OCI-LY7 (cell line): ENCODE results near the gene RAB11FIP4. TPM values are rescaled to one million over a fixed set of nuclear protein-coding genes. Genes with fewer than 3 reads are reported as not detected.

ENCODE experiments used
- BruUV-seq: library from RNA; stranded (reverse); fragments of 400-500 nt; replicated peaks from 2 replicates; lab custom pipeline; 2021; lab: Mats Ljungman, UMichigan
- CTCF ChIA-PET: fragments of 300-600 bp; sonication (Branson Sonifier 250); formaldehyde crosslinking; loops from one replicate; lab custom pipeline; 2022; ENCODE audit warnings: antibody characterized with exemption; ENCODE audit not compliant: unreplicated experiment; lab: Charles Lee
- POLR2A ChIA-PET: fragments of 300-600 bp; sonication (Branson Sonifier 250); formaldehyde crosslinking; loops from one replicate; lab custom pipeline; 2022; ENCODE audit warnings: antibody characterized with exemption; lab: Charles Lee
- DNase-seq: peaks from one replicate; pipeline ENCODE4 v3.0.0-alpha.2; 2015; ENCODE audit warnings: low spot score
- H2AFZ ChIP-seq: fragments of 200-600 bp; sonication (generic), shearing (Covaris generic); 2 replicates; pipeline ENCODE4 v1.6.1; 2014; ENCODE audit warnings: mild to moderate bottlenecking, antibody characterized with exemption, low read length, moderate library complexity
- H3K27ac ChIP-seq: fragments of 200-600 bp; sonication (generic); 2 replicates; pipeline ENCODE4 v1.5.1; 2014; ENCODE audit warnings: mixed run types, low read depth, mild to moderate bottlenecking, moderate library complexity, low read length, inconsistent platforms; ENCODE audit not compliant: poor library complexity, severe bottlenecking
- H3K36me3 ChIP-seq: fragments of 200-600 bp; sonication (generic); 2 replicates; pipeline ENCODE4 v1.6.1; 2014; ENCODE audit warnings: mild to moderate bottlenecking, antibody characterized with exemption, low read length, moderate library complexity, mixed read lengths; ENCODE audit not compliant: insufficient read depth
- H3K4me1 ChIP-seq: fragments of 200-600 bp; sonication (generic); 2 replicates; pipeline ENCODE4 v1.5.1; 2014; ENCODE audit warnings: mild to moderate bottlenecking, low read length; ENCODE audit not compliant: insufficient read depth, poor library complexity, severe bottlenecking
- H3K4me2 ChIP-seq: fragments of 200-600 bp; sonication (generic); 2 replicates; pipeline ENCODE4 v1.6.1; 2014; ENCODE audit warnings: mild to moderate bottlenecking, low read length
- H3K4me3 ChIP-seq: fragments of 200-600 bp; sonication (generic); 2 replicates; pipeline ENCODE4 v1.5.1; 2014; ENCODE audit warnings: mild to moderate bottlenecking, low read depth, low read length; ENCODE audit not compliant: poor library complexity, severe bottlenecking
- H3K79me2 ChIP-seq: fragments of 200-600 bp; sonication (generic); 2 replicates; pipeline ENCODE4 v1.6.1; 2016; ENCODE audit warnings: low read depth, mild to moderate bottlenecking, low read length, moderate library complexity, mixed read lengths; ENCODE audit not compliant: insufficient read depth
- H3K9me2 ChIP-seq: fragments of 200-600 bp; sonication (generic); 2 replicates; pipeline ENCODE4 v1.6.1; 2016; ENCODE audit warnings: mild to moderate bottlenecking, low read length, mixed read lengths; ENCODE audit not compliant: insufficient read depth
- H3K9me3 ChIP-seq: fragments of 200-600 bp; sonication (generic); 2 replicates; pipeline ENCODE4 v1.6.1; 2014; ENCODE audit warnings: mild to moderate bottlenecking, mixed run types, low read length, mixed read lengths
- H4K20me1 ChIP-seq: fragments of 200-600 bp; sonication (generic); 2 replicates; pipeline ENCODE4 v1.6.1; 2014; ENCODE audit warnings: mild to moderate bottlenecking, antibody characterized with exemption, low read length, moderate library complexity, mixed read lengths; ENCODE audit not compliant: insufficient read depth
- EZH2phosphoT487 ChIP-seq: fragments of 200-600 bp; sonication (generic); IDR thresholded peaks from 2 replicates; pipeline ENCODE4 v1.6.1; 2018; ENCODE audit warnings: low read depth, borderline replicate concordance, mild to moderate bottlenecking, mixed run types, antibody characterized with exemption, low read length, moderate library complexity, mixed read lengths
- intact Hi-C: fragments of 100-400 bp; cut with micrococcal nuclease; formaldehyde crosslinking; loops from one replicate; pipeline ENCODE4 v1.10.0; 2022; ENCODE audit not compliant: unreplicated experiment
- total RNA-seq, 2 experiments: library from RNA; depleted of rRNA in 1 of 2; stranded (reverse); fragments of >200 nt in 1 of 2; shearing (Covaris generic) in 1 of 2; gene quantifications; 2 replicates each; pipeline ENCODE4 v1.2.3, GENCODE V29; 2014 to 2022
- TF ChIP-seq, protein P1 (sequence below): fragments of 200-600 bp; sonication (generic); conservative IDR thresholded peaks from 2 replicates; pipeline ENCODE4 v1.5.1; 2014; ENCODE audit warnings: mild to moderate bottlenecking, antibody characterized with exemption, low read length, moderate library complexity, mixed read lengths

Gene RAB11FIP4
- total RNA-seq, 2 experiments from 2014 or later = 5.8 to 15.0 TPM

- peak overlapping the region; percentile 68 for H3K4me2 ChIP-seq
These were observed 133.7 kb downstream of the RAB11FIP4 start for GRCh38 chr17:31524926-31525800.

DNA sequence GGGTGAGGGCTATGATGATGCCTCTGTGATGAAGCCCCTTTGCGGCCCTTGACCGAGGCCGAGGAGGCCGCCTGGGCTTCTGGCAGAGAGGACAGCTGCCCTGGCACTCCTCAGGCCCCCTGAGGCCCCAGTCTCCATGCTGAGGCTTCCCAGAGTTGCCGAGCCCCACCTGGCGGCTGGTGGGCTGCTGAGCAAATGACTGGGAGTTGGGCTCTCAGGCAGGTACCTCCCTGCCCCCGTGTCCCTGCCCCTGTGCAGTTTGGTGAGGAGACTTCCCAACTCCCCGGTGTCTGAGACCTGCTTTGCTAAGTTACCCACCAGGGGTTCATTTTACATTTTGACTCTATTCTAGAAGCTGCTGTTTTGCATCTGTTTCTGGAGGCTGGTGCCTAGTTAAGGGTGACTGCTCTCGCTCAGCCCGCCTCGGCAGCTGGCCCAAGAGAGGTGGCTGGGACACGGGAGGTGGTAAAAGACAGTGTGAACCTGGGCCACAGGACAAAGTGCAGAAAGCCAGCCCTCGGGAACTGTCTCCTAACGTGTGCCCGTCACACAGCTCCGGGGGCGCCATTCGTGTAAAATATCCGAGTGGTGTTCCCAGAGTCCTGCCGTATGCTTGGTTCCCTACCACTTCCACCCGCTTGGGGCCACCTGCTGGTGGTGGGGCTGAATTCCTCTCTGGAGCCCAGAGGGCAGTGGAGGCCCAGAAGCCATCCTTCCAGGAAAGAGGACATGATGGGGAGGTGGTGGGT lies 134.5 kb downstream of the RAB11FIP4 start:
- Histone ChIP-seq H3K79me2 (no peaks in the 10 kb centered on the region), H4K20me1 (no peaks in the 10 kb centered on the region), H3K4me1 (peaks cover 11% of the 10 kb centered on the region), H2AFZ (peak overlapping the region; percentile 68; the same call in 1 of the 2 replicates), H3K4me2 (peak overlapping the region; percentile 68), H3K27ac (no peak overlapping the region), H3K36me3 (peaks cover 16% of the 10 kb centered on the region), H3K9me2 (no peaks in the 10 kb centered on the region), H3K4me3 (peak overlapping the region; percentile 14), H3K9me3 (no peaks in the 10 kb centered on the region)
- intact Hi-C loops = loop anchor here (1.0 kb wide), 2 partner anchors 89 to 137 kb away; no protein-coding TSS in a partner anchor
- DNase-seq = peak; percentile 65
- POLR2A ChIA-PET = interaction anchor here (0.6 kb wide), 1 partner anchor 504 kb away, joined by 3 read pairs; no protein-coding TSS in a partner anchor
- no TSS peak for BruUV-seq
- CTCF ChIA-PET = interaction anchor here (1.6 kb wide), 1 partner anchor 9 kb away, joined by 6 read pairs; no protein-coding TSS in a partner anchor
- TF ChIP-seq, protein P1, sequence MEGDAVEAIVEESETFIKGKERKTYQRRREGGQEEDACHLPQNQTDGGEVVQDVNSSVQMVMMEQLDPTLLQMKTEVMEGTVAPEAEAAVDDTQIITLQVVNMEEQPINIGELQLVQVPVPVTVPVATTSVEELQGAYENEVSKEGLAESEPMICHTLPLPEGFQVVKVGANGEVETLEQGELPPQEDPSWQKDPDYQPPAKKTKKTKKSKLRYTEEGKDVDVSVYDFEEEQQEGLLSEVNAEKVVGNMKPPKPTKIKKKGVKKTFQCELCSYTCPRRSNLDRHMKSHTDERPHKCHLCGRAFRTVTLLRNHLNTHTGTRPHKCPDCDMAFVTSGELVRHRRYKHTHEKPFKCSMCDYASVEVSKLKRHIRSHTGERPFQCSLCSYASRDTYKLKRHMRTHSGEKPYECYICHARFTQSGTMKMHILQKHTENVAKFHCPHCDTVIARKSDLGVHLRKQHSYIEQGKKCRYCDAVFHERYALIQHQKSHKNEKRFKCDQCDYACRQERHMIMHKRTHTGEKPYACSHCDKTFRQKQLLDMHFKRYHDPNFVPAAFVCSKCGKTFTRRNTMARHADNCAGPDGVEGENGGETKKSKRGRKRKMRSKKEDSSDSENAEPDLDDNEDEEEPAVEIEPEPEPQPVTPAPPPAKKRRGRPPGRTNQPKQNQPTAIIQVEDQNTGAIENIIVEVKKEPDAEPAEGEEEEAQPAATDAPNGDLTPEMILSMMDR = peak; percentile 24
- no peak for TF ChIP-seq EZH2phosphoT487

More at GRCh38 chr17:31524926-31525800, 133.7 kb downstream of the RAB11FIP4 start:
- intact Hi-C loops = loop anchor here (1.0 kb wide), 2 partner anchors 88 to 136 kb away; no protein-coding TSS in a partner anchor
- no peak for TF ChIP-seq EZH2phosphoT487
- TF ChIP-seq, protein P1 = peak; percentile 90
- CTCF ChIA-PET = interaction anchor here (1.6 kb wide), 1 partner anchor 10 kb away, joined by 6 read pairs; no protein-coding TSS in a partner anchor
- H3K4me1 ChIP-seq = peaks cover 11% of the 10 kb centered on the region
- H3K9me2 ChIP-seq = no peaks in the 10 kb centered on the region
- DNase-seq = peak; percentile 82
- BruUV-seq = no TSS peak
- no peaks in the 10 kb centered on the region for H3K79me2 ChIP-seq
- peak overlapping the region; percentile 68; the same call in 1 of the 2 replicates for H2AFZ ChIP-seq
- H4K20me1 ChIP-seq = no peaks in the 10 kb centered on the region
- peaks cover 16% of the 10 kb centered on the region for H3K36me3 ChIP-seq
- no peaks in the 10 kb centered on the region for H3K9me3 ChIP-seq
- H3K27ac ChIP-seq = no peak overlapping the region
- peak overlapping the region; percentile 14 for H3K4me3 ChIP-seq
- POLR2A ChIA-PET = no interaction called here
